ENCODE measurements around the gene HOXB2. TPM values are rescaled to one million over a fixed set of nuclear protein-coding genes. Genes with fewer than 3 reads are reported as not detected.

Gene HOXB2
- total RNA-seq: 10 to 100 TPM; 17.2 to 17.5 TPM

- ATAC-seq: no peak
- H3K4me1 Mint-ChIP-seq: peaks cover 46% of the 10 kb centered on the region
- H3K9me3 Mint-ChIP-seq (ENCODE audit: low read depth): no peaks in the 10 kb centered on the region
- CTCF ChIA-PET: no interaction called here
- H3K27ac Mint-ChIP-seq: peak within 1 kb of the TSS; percentile 93
- peaks cover 18% of the 10 kb centered on the region for H3K27me3 Mint-ChIP-seq
- no peak for DNase-seq
- H3K36me3 Mint-ChIP-seq: peaks cover 12% of the 10 kb centered on the region
- H3K4me3 Mint-ChIP-seq: peak within 1 kb of the TSS; percentile 88
Observed at GRCh38 chr17:48545022-48545375, at the start of gene HOXB2. HOXB2 (minus strand) TSS chr17:48545109; CDS start chr17:48544911, 198 bp downstream.

- H3K27ac Mint-ChIP-seq: no peak overlapping the region
- H3K4me3 Mint-ChIP-seq: peak overlapping the region; percentile 73
- H3K27me3 Mint-ChIP-seq: peaks cover 85% of the 10 kb centered on the region
Observed at GRCh38 chr17:48593840-48594537, 49.1 kb upstream of the HOXB2 start.

DNA sequence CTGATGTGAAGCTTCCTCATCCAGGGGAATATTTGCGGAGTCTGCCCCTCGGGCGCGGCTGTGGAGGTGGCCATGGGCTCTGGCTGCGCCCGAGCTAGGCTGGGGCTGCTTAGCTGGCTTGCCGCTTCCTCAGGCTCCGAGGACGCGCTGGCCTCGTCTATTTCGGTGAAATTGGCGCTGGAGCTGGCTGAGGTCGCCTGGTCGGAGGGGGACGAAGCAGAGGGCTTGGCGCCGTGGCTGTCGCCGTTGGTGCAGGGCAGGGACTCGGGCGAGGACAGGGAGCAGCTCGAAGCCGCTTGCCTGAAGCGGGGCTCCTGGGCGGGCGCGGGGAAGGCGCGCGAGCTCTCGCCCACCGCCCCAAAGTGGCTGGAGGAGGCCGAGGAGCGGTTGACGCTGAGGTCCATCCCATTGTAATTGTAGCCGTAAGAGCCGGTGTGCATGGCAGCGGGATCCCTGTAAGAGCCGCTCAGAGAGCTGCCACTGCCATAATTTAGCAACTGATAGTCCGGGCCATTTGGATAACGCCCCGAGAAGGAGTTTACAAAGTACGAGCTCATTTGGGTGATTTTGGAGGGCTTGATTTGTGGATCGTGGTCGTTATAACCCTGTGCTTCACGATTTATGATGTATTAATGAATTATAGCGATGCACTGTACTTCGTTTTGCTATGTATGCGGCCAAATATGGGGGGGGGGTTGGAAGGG lies 48.4 kb upstream of the HOXB2 start, which contains the start of gene HOXB5:
Gene HOXB5 (minus strand): TSS at position 654 of the 704 bp plus-strand sequence. CDS start 97 bp downstream, at position 557.
- peak; percentile 52 for DNase-seq
- peaks cover 38% of the 10 kb centered on the region for H3K4me1 Mint-ChIP-seq
- peaks cover 85% of the 10 kb centered on the region for H3K27me3 Mint-ChIP-seq
- ATAC-seq: peak; percentile 31
- CTCF ChIA-PET: interaction anchor here (0.6 to 5.9 kb wide), 68 partner anchors 10 to 575 kb away, joined by 3 to 40 read pairs (median 4); partner anchors contain the start of genes HOXB7, HOXB9 and PRAC2
- H3K4me3 Mint-ChIP-seq: peak within 1 kb of the TSS; percentile 73
- no peaks in the 10 kb centered on the region for H3K36me3 Mint-ChIP-seq
- H3K27ac Mint-ChIP-seq: no peak within 1 kb of the TSS
- H3K9me3 Mint-ChIP-seq (ENCODE audit: low read depth): no peaks in the 10 kb centered on the region

More at GRCh38 chr17:48593840-48594537, 49.1 kb upstream of the HOXB2 start:
- ATAC-seq (peak; percentile 60), DNase-seq (peak; percentile 86)
- H3K4me1 Mint-ChIP-seq: peaks cover 38% of the 10 kb centered on the region
- H3K36me3 Mint-ChIP-seq: no peaks in the 10 kb centered on the region
- CTCF ChIA-PET: interaction anchor here (0.7 to 5.9 kb wide), 49 partner anchors 10 to 576 kb away, joined by 3 to 40 read pairs (median 5); partner anchors contain the start of genes HOXB7, HOXB9 and PRAC2
- no peaks in the 10 kb centered on the region for H3K9me3 Mint-ChIP-seq (ENCODE audit: low read depth)

DNA sequence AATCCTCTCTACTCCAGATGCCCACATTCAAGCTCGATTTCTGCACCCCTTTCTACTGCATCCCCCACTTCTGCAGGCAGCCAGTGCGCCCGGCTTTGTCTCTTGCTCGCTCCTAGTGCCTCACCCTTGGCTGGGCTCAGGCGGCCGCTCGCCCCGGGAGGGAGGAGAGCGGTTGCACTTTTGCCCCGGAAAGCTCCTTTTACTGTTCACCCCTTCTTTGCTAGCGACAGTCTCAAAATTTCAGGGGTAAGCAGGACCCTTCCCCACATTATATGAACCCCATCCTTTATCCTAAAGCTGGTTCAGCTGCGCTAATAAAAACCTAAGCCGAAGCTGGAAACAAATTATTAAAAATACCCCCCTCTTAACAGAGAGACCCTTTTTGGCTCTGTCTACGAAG lies 47.7 kb upstream of the HOXB2 start:
- ATAC-seq (peak; percentile 35), DNase-seq (no peak)
- H3K27me3 Mint-ChIP-seq: peaks cover 86% of the 10 kb centered on the region
- H3K4me3 Mint-ChIP-seq: peak overlapping the region; percentile 73
- no peaks in the 10 kb centered on the region for H3K9me3 Mint-ChIP-seq (ENCODE audit: low read depth)
- H3K27ac Mint-ChIP-seq: no peak overlapping the region
- H3K4me1 Mint-ChIP-seq: peaks cover 36% of the 10 kb centered on the region
- CTCF ChIA-PET: interaction anchor here (0.7 to 5.9 kb wide), 62 partner anchors 9 to 566 kb away, joined by 3 to 40 read pairs (median 5); partner anchors contain the start of genes HOXB7, HOXB9 and PRAC2
- H3K36me3 Mint-ChIP-seq: no peaks in the 10 kb centered on the region

DNA sequence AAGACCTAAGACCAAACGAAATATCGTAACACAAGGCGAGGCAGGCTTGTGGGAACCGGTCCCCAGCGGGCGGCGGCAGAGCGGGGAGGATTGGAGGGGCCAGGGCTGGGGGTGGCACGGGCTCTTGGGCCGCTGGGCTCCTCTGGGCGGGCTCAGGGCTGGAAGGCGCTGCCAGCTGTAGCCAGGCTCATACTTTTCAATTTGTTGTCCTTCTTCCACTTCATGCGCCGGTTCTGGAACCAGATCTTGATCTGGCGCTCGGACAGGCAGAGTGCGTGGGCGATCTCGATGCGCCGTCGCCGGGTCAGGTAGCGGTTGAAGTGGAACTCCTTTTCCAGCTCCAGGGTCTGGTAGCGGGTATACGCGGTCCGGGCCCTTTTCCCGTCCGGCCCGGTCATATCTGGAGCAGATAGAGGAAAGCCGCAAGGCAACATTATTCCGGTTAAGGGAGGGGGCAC lies 47.2 kb upstream of the HOXB2 start:
- H3K27ac Mint-ChIP-seq: no peak overlapping the region
- CTCF ChIA-PET: interaction anchor here (0.7 to 5.9 kb wide), 21 partner anchors 17 to 566 kb away, joined by 3 to 40 read pairs (median 8); partner anchors contain the start of genes HOXB7 and HOXB9

GRCh38 chr17:48591255-48592056 lies 46.5 kb upstream of the HOXB2 start:
- Mint-ChIP-seq H3K36me3 (no peaks in the 10 kb centered on the region), H3K4me1 (peaks cover 36% of the 10 kb centered on the region), H3K27ac (no peak overlapping the region), H3K27me3 (peaks cover 84% of the 10 kb centered on the region), H3K9me3 (ENCODE audit: low read depth) (no peaks in the 10 kb centered on the region), H3K4me3 (no peak overlapping the region)
- CTCF ChIA-PET: interaction anchor here (0.7 to 5.9 kb wide), 6 partner anchors 13 to 483 kb away, joined by 3 to 40 read pairs (median 12); partner anchors contain the start of gene HOXB7
- DNase-seq: no peak
- no peak for ATAC-seq

More for the DNA sequence above, 47.2 kb upstream of the HOXB2 start:
- Mint-ChIP-seq H3K4me1 (peaks cover 38% of the 10 kb centered on the region), H3K9me3 (ENCODE audit: low read depth) (no peaks in the 10 kb centered on the region), H3K27me3 (peaks cover 87% of the 10 kb centered on the region), H3K4me3 (no peak overlapping the region), H3K36me3 (no peaks in the 10 kb centered on the region)
- ATAC-seq (no peak), DNase-seq (no peak)

- Mint-ChIP-seq H3K4me1 (peaks cover 36% of the 10 kb centered on the region), H3K9me3 (ENCODE audit: low read depth) (no peaks in the 10 kb centered on the region), H3K27ac (no peak overlapping the region), H3K36me3 (no peaks in the 10 kb centered on the region), H3K4me3 (no peak overlapping the region), H3K27me3 (peaks cover 85% of the 10 kb centered on the region)
- CTCF ChIA-PET: interaction anchor here (0.5 to 4.5 kb wide), 6 partner anchors 14 to 482 kb away, joined by 3 to 29 read pairs (median 4); no protein-coding TSS in a partner anchor
- ATAC-seq (no peak), DNase-seq (no peak)
Observed at GRCh38 chr17:48590607-48591161, 45.8 kb upstream of the HOXB2 start.

GRCh38 chr17:48589831-48590606 lies 45.1 kb upstream of the HOXB2 start, which contains the start of gene HOXB3:
HOXB3 (minus strand) TSS chr17:48590241; CDS start chr17:48552474, 37,767 bp downstream.
- peaks cover 79% of the 10 kb centered on the region for H3K27me3 Mint-ChIP-seq
- no peaks in the 10 kb centered on the region for H3K9me3 Mint-ChIP-seq (ENCODE audit: low read depth)
- no peak within 1 kb of the TSS for H3K27ac Mint-ChIP-seq
- no peak for ATAC-seq
- peaks cover 39% of the 10 kb centered on the region for H3K4me1 Mint-ChIP-seq
- DNase-seq: no peak
- no peak within 1 kb of the TSS for H3K4me3 Mint-ChIP-seq
- no peaks in the 10 kb centered on the region for H3K36me3 Mint-ChIP-seq
- CTCF ChIA-PET: interaction anchor here (0.5 to 4.0 kb wide), 6 partner anchors 14 to 510 kb away, joined by 3 to 29 read pairs (median 4); no protein-coding TSS in a partner anchor

DNA sequence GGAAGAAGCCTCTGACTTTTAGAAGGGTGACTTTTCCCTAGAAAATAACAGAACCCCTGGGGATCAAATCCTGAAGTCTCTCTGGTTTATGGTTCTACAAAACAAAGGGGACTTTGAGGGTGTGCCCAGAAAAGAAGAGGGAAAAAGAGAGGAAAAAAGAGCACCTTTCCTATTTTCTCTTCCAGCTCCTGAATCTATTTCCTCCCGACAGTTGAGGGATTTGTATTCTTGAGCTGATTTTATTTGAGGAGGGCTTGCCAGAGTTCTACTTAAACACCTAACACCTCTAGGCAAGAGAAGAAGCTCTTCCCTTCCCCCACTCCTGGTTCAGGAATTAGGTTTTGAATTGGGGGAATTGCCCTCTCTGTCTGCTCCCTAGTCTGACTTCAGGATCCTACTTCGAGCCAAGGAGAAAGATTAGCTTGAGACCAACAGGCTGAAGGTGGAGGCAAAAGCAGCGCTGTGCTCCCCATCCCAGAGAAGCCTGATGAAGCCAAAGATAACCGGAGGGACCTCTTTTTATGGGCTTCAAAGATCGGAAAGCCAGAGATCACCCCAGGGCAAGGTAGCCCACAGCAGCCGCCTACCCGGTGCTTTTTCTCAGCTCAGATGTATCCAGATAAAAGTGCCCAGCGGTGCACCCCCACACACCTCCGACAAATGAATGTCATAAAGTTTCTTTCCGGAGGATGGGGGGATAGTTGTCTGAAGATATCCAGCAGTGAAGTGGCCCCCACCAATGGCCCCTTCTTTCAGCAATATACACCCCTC lies 44.3 kb upstream of the HOXB2 start:
- ATAC-seq: no peak
- no peak for DNase-seq
- H3K4me1 Mint-ChIP-seq: peaks cover 42% of the 10 kb centered on the region
- peaks cover 79% of the 10 kb centered on the region for H3K27me3 Mint-ChIP-seq
- CTCF ChIA-PET: interaction anchor here (1.2 to 4.0 kb wide), 5 partner anchors 89 to 564 kb away, joined by 3 to 29 read pairs (median 4); no protein-coding TSS in a partner anchor
- H3K36me3 Mint-ChIP-seq: no peaks in the 10 kb centered on the region
- no peaks in the 10 kb centered on the region for H3K9me3 Mint-ChIP-seq (ENCODE audit: low read depth)
- H3K4me3 Mint-ChIP-seq: no peak overlapping the region
- no peak overlapping the region for H3K27ac Mint-ChIP-seq

DNA sequence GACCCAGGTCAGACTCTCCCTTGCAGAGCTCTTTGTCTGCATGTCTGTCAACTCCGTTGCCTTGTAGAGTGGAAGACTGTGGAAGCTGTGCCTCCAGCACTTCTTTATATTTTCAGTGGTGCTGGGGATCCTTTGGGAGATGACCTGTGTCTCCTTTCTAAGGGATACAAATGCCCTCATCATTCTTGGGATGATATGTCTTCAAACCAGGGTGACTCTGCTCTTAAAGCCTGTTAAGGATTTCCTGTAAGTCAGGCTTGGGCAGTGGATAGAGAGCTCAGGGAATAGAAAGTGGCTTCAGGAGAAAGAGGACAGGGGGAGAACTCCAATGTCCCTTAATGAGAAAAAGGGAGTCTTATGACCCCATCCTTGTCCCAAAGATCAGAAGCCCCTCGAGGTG lies 43.6 kb upstream of the HOXB2 start:
- Mint-ChIP-seq H3K4me1 (peaks cover 39% of the 10 kb centered on the region), H3K27me3 (peaks cover 79% of the 10 kb centered on the region), H3K9me3 (ENCODE audit: low read depth) (no peaks in the 10 kb centered on the region), H3K27ac (no peak overlapping the region), H3K4me3 (no peak overlapping the region), H3K36me3 (no peaks in the 10 kb centered on the region)
- no peak for DNase-seq
- CTCF ChIA-PET: interaction anchor here (0.6 to 4.0 kb wide), 10 partner anchors 8 to 563 kb away, joined by 3 to 29 read pairs (median 4); partner anchors contain the start of gene HOXB6
- no peak for ATAC-seq

- H3K4me1 Mint-ChIP-seq: peaks cover 36% of the 10 kb centered on the region
- CTCF ChIA-PET: interaction anchor here (0.6 to 4.0 kb wide), 11 partner anchors 8 to 563 kb away, joined by 3 to 29 read pairs (median 4); partner anchors contain the start of gene HOXB6
Observed at GRCh38 chr17:48588074-48588415, 43.1 kb upstream of the HOXB2 start.

More at GRCh38 chr17:48588074-48588415, 43.1 kb upstream of the HOXB2 start:
- H3K36me3 Mint-ChIP-seq: no peaks in the 10 kb centered on the region
- no peak overlapping the region for H3K27ac Mint-ChIP-seq
- no peak overlapping the region for H3K4me3 Mint-ChIP-seq
- ATAC-seq (no peak), DNase-seq (no peak)
- peaks cover 78% of the 10 kb centered on the region for H3K27me3 Mint-ChIP-seq
- H3K9me3 Mint-ChIP-seq (ENCODE audit: low read depth): no peaks in the 10 kb centered on the region
